GM06990 (cell line): Measurements from ENCODE around the gene RPL22.

Experiments used
- DNase-seq: peaks from one replicate; pipeline ENCODE4 v3.0.0-alpha.2; 2011; ENCODE audit not compliant: insufficient read length; ENCODE audit errors: extremely low read depth
- H3K27me3 ChIP-seq: replicated peaks from 2 replicates; pipeline ENCODE4 v1.6.0; 2011; ENCODE audit warnings: low read length; ENCODE audit not compliant: control insufficient read depth, insufficient read depth
- H3K36me3 ChIP-seq: 2 replicates; pipeline ENCODE4 v1.5.1; 2011; ENCODE audit warnings: low read length; ENCODE audit not compliant: control insufficient read depth, insufficient read depth
- H3K4me3 ChIP-seq: replicated peaks from 2 replicates; pipeline ENCODE4 v1.5.1; 2011; ENCODE audit warnings: low read depth, mild to moderate bottlenecking, control low read depth, low read length
- CTCF ChIP-seq: IDR thresholded peaks from 2 replicates; pipeline ENCODE4 v1.5.1; 2011; ENCODE audit warnings: low read length, control low read depth, mild to moderate bottlenecking, inconsistent platforms; ENCODE audit not compliant: insufficient read depth, poor library complexity, severe bottlenecking

The RPL22 gene

GRCh38 chr1:6162341-6162740, 37.1 kb downstream of the RPL22 start:
- no peaks in the 10 kb centered on the region for H3K36me3 ChIP-seq
- peaks cover 3% of the 10 kb centered on the region for H3K27me3 ChIP-seq
- DNase-seq: no peak
- TF ChIP-seq CTCF: no peak
- H3K4me3 ChIP-seq: no peak overlapping the region

- no peak for TF ChIP-seq CTCF
- no peak overlapping the region for H3K4me3 ChIP-seq
- peaks cover 3% of the 10 kb centered on the region for H3K27me3 ChIP-seq
- no peak for DNase-seq
- H3K36me3 ChIP-seq: no peaks in the 10 kb centered on the region
These were observed 41.2 kb downstream of the RPL22 start for GRCh38 chr1:6158181-6158580.

- Histone ChIP-seq H3K27me3 (no peaks in the 10 kb centered on the region), H3K36me3 (no peaks in the 10 kb centered on the region), H3K4me3 (no peak overlapping the region)
- TF ChIP-seq CTCF: no peak
- DNase-seq: no peak
These were observed 41.7 kb downstream of the RPL22 start for GRCh38 chr1:6157528-6158174.

GRCh38 chr1:6157132-6157527, 42.3 kb downstream of the RPL22 start:
- TF ChIP-seq CTCF: no peak
- no peaks in the 10 kb centered on the region for H3K27me3 ChIP-seq
- no peak for DNase-seq
- H3K4me3 ChIP-seq: no peak overlapping the region
- H3K36me3 ChIP-seq: no peaks in the 10 kb centered on the region

GRCh38 chr1:6154525-6155319, 44.7 kb downstream of the RPL22 start:
- no peaks in the 10 kb centered on the region for H3K36me3 ChIP-seq
- H3K27me3 ChIP-seq: no peaks in the 10 kb centered on the region
- DNase-seq: no peak
- no peak for TF ChIP-seq CTCF
- no peak overlapping the region for H3K4me3 ChIP-seq

GRCh38 chr1:6152882-6153281, 46.5 kb downstream of the RPL22 start:
- H3K4me3 ChIP-seq: no peak overlapping the region

More at GRCh38 chr1:6152882-6153281, 46.5 kb downstream of the RPL22 start:
- DNase-seq: no peak
- no peaks in the 10 kb centered on the region for H3K36me3 ChIP-seq
- no peaks in the 10 kb centered on the region for H3K27me3 ChIP-seq
- TF ChIP-seq CTCF: no peak
